Activated naive CD8-positive, alpha-beta T cell treated with anti-CD3 and anti-CD28 coated beads, Interleukin-2, amount 50 U/mL, for 24 hours (primary cell): ENCODE data around the gene CXCL17.
A peak's percentile ranks its signal among the peaks of the same experiment; 100 is the strongest.
"Not testable (repeated sequence)": the region's sequence is repeated elsewhere in the genome, so short reads cannot be mapped to it uniquely, and the experiment has no call there.

Experiments used
- ATAC-seq: fragments of 150-1000 bp; cut with Tn5 transposase; one replicate; pipeline ENCODE4 v1.10.0; 2021
- DNase-seq: peaks from one replicate; pipeline ENCODE4 v3.0.0; 2021
- H3K27ac Mint-ChIP-seq: one replicate; pipeline ENCODE4 v1.8.0; 2021; ENCODE audit warnings: mild to moderate bottlenecking, mixed read lengths
- H3K27me3 Mint-ChIP-seq: one replicate; pipeline ENCODE4 v1.8.0; 2021; ENCODE audit warnings: mixed read lengths
- H3K36me3 Mint-ChIP-seq: one replicate; pipeline ENCODE4 v1.8.0; 2021; ENCODE audit warnings: low read depth, mixed read lengths
- H3K4me1 Mint-ChIP-seq: one replicate; pipeline ENCODE4 v1.8.0; 2021; ENCODE audit warnings: mixed read lengths
- H3K4me3 Mint-ChIP-seq: one replicate; pipeline ENCODE4 v1.8.0; 2021; ENCODE audit warnings: mild to moderate bottlenecking, moderate library complexity, mixed read lengths
- H3K9me3 Mint-ChIP-seq: one replicate; pipeline ENCODE4 v1.8.0; 2021; ENCODE audit warnings: mixed read lengths

Gene CXCL17

GRCh38 chr19:42448306-42448705 lies 5.6 kb upstream of the CXCL17 start:
- H3K27me3 Mint-ChIP-seq, ATAC-seq, H3K9me3 Mint-ChIP-seq, H3K36me3 Mint-ChIP-seq, DNase-seq, H3K4me1 Mint-ChIP-seq, H3K27ac Mint-ChIP-seq, H3K4me3 Mint-ChIP-seq: not testable (repeated sequence)

GRCh38 chr19:42445948-42446347 lies 3.2 kb upstream of the CXCL17 start:
- H3K36me3 Mint-ChIP-seq: no peaks in the 10 kb centered on the region
- DNase-seq: no peak
- H3K4me3 Mint-ChIP-seq: no peak overlapping the region
- H3K27me3 Mint-ChIP-seq: no peaks in the 10 kb centered on the region
- H3K27ac Mint-ChIP-seq: no peak overlapping the region
- H3K4me1 Mint-ChIP-seq: peaks cover 5% of the 10 kb centered on the region
- no peak for ATAC-seq
- H3K9me3 Mint-ChIP-seq: no peaks in the 10 kb centered on the region

- no peaks in the 10 kb centered on the region for H3K27me3 Mint-ChIP-seq
- ATAC-seq: no peak
- H3K4me3 Mint-ChIP-seq: no peak overlapping the region
- no peaks in the 10 kb centered on the region for H3K9me3 Mint-ChIP-seq
- peaks cover 14% of the 10 kb centered on the region for H3K4me1 Mint-ChIP-seq
- DNase-seq: no peak
- H3K27ac Mint-ChIP-seq: no peak overlapping the region
- no peaks in the 10 kb centered on the region for H3K36me3 Mint-ChIP-seq
Measured at GRCh38 chr19:42443944-42444398, 1.2 kb upstream of the CXCL17 start.

- Mint-ChIP-seq H3K4me1 (peaks cover 19% of the 10 kb centered on the region), H3K36me3 (no peaks in the 10 kb centered on the region), H3K27me3 (no peaks in the 10 kb centered on the region), H3K9me3 (no peaks in the 10 kb centered on the region), H3K27ac (peak overlapping the region; percentile 29), H3K4me3 (no peak overlapping the region)
- no peak for DNase-seq
- peak; percentile 22 for ATAC-seq
Measured at GRCh38 chr19:42441049-42441445, 1.7 kb downstream of the CXCL17 start.

- Mint-ChIP-seq H3K27me3 (no peaks in the 10 kb centered on the region), H3K4me1 (peaks cover 19% of the 10 kb centered on the region), H3K9me3 (no peaks in the 10 kb centered on the region), H3K4me3 (no peak overlapping the region), H3K36me3 (no peaks in the 10 kb centered on the region), H3K27ac (peak overlapping the region; percentile 3)
- ATAC-seq (peak; percentile 71), DNase-seq (peak; percentile 89)
Measured at GRCh38 chr19:42440357-42441048, 2.2 kb downstream of the CXCL17 start.

GRCh38 chr19:42436006-42436405 lies 6.7 kb downstream of the CXCL17 start:
- H3K27me3 Mint-ChIP-seq: no peaks in the 10 kb centered on the region
- ATAC-seq (no peak), DNase-seq (no peak)
- H3K4me3 Mint-ChIP-seq: no peak overlapping the region
- peaks cover 14% of the 10 kb centered on the region for H3K4me1 Mint-ChIP-seq
- no peaks in the 10 kb centered on the region for H3K36me3 Mint-ChIP-seq
- no peaks in the 10 kb centered on the region for H3K9me3 Mint-ChIP-seq
- H3K27ac Mint-ChIP-seq: no peak overlapping the region

GRCh38 chr19:42435316-42435715 lies 7.4 kb downstream of the CXCL17 start:
- Mint-ChIP-seq H3K27me3 (no peaks in the 10 kb centered on the region), H3K4me3 (no peak overlapping the region), H3K27ac (no peak overlapping the region), H3K4me1 (peaks cover 7% of the 10 kb centered on the region), H3K9me3 (no peaks in the 10 kb centered on the region), H3K36me3 (no peaks in the 10 kb centered on the region)
- no peak for ATAC-seq
- DNase-seq: no peak

GRCh38 chr19:42433503-42434260 lies 9.1 kb downstream of the CXCL17 start:
- H3K27ac Mint-ChIP-seq: no peak overlapping the region
- H3K4me3 Mint-ChIP-seq: no peak overlapping the region
- H3K36me3 Mint-ChIP-seq: no peaks in the 10 kb centered on the region
- DNase-seq (peak; percentile 73), ATAC-seq (peak; percentile 74)
- H3K27me3 Mint-ChIP-seq: no peaks in the 10 kb centered on the region
- H3K9me3 Mint-ChIP-seq: no peaks in the 10 kb centered on the region
- peaks cover 4% of the 10 kb centered on the region for H3K4me1 Mint-ChIP-seq

- DNase-seq: no peak
- ATAC-seq: no peak
- no peaks in the 10 kb centered on the region for H3K9me3 Mint-ChIP-seq
- H3K4me3 Mint-ChIP-seq: no peak overlapping the region
- no peaks in the 10 kb centered on the region for H3K27me3 Mint-ChIP-seq
- no peaks in the 10 kb centered on the region for H3K4me1 Mint-ChIP-seq
- H3K27ac Mint-ChIP-seq: no peak overlapping the region
- no peaks in the 10 kb centered on the region for H3K36me3 Mint-ChIP-seq
Measured at GRCh38 chr19:42431486-42431885, 11.3 kb downstream of the CXCL17 start.

- H3K4me1 Mint-ChIP-seq: peaks cover 6% of the 10 kb centered on the region
- no peaks in the 10 kb centered on the region for H3K9me3 Mint-ChIP-seq
- H3K27ac Mint-ChIP-seq: no peak overlapping the region
- H3K4me3 Mint-ChIP-seq: no peak overlapping the region
- no peaks in the 10 kb centered on the region for H3K27me3 Mint-ChIP-seq
- no peak for DNase-seq
- no peak for ATAC-seq
- H3K36me3 Mint-ChIP-seq: no peaks in the 10 kb centered on the region
Measured at GRCh38 chr19:42428676-42429075, 14.1 kb downstream of the CXCL17 start.

- Mint-ChIP-seq H3K4me1 (peaks cover 20% of the 10 kb centered on the region), H3K4me3 (no peak within 1 kb of the TSS), H3K27me3 (no peaks in the 10 kb centered on the region), H3K36me3 (no peaks in the 10 kb centered on the region), H3K27ac (no peak within 1 kb of the TSS), H3K9me3 (no peaks in the 10 kb centered on the region)
- DNase-seq: no peak
- no peak for ATAC-seq
Measured at GRCh38 chr19:42427313-42427712, 15.4 kb downstream of the CXCL17 start, which contains the start of gene LIPE. Gene LIPE, minus strand, starts transcription at chr19:42427388. Its CDS starts 239 bp downstream, at chr19:42427149.

- Mint-ChIP-seq H3K36me3 (peaks cover 1% of the 10 kb centered on the region), H3K4me3 (no peak overlapping the region), H3K27ac (no peak overlapping the region), H3K9me3 (no peaks in the 10 kb centered on the region), H3K4me1 (peaks cover 25% of the 10 kb centered on the region), H3K27me3 (no peaks in the 10 kb centered on the region)
- DNase-seq (no peak), ATAC-seq (no peak)
Measured at GRCh38 chr19:42426643-42427042, 16.1 kb downstream of the CXCL17 start.

GRCh38 chr19:42424712-42425131 lies 18.0 kb downstream of the CXCL17 start:
- no peak overlapping the region for H3K27ac Mint-ChIP-seq
- DNase-seq (no peak), ATAC-seq (no peak)
- no peaks in the 10 kb centered on the region for H3K27me3 Mint-ChIP-seq
- no peak overlapping the region for H3K4me3 Mint-ChIP-seq
- peaks cover 1% of the 10 kb centered on the region for H3K36me3 Mint-ChIP-seq
- peaks cover 41% of the 10 kb centered on the region for H3K4me1 Mint-ChIP-seq
- no peaks in the 10 kb centered on the region for H3K9me3 Mint-ChIP-seq

- Mint-ChIP-seq H3K9me3 (no peaks in the 10 kb centered on the region), H3K36me3 (peaks cover 1% of the 10 kb centered on the region), H3K27me3 (no peaks in the 10 kb centered on the region), H3K4me3 (peak overlapping the region; percentile 95), H3K27ac (no peak overlapping the region), H3K4me1 (peaks cover 41% of the 10 kb centered on the region)
- ATAC-seq (no peak), DNase-seq (no peak)
Measured at GRCh38 chr19:42424345-42424707, 18.4 kb downstream of the CXCL17 start.
